Measurements from ENCODE around the gene GRIA2.

Gene GRIA2

GRCh38 chr4:157270108-157270507 is 49.6 kb downstream of the GRIA2 start:
- DNase-seq, result no peak

- DNase-seq, result no peak
Measured at GRCh38 chr4:157270552-157270951, 50.0 kb downstream of the GRIA2 start.

DNA sequence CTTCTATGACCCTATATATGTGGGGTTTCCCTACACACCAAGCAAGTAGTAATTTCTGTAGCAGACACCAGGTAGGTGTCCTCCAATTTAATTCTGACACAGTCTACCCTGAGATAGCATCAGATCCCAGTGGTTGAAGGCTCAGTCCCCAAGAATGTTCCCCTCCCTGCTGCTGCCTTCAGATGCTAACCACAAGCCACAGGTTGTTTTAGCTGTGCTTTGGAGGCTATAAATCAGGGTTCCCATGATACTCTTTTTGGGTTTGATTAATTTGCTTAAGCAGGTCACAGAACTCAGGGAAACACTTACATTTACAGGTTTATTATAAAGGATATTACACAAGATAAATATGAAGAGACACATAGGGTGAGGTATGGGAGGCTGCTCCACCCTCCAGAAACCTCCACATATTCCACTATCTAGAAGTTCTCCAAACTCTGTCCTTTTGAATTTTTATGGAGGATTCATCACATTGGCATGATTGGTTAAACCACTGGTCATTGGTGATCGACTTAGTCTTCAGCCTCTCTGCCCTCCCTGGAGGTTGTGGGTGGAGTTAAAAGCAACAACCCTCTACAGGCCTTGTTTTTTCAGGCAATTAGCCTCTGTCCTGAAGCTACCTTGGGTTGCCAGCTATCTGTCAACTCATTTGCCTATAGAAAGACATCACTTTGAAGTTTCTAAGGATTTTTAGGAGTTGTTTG is 50.8 kb downstream of the GRIA2 start:
- no peak for DNase-seq

- DNase-seq, result no peak
Measured at GRCh38 chr4:157280673-157281072, 60.1 kb downstream of the GRIA2 start.

DNA sequence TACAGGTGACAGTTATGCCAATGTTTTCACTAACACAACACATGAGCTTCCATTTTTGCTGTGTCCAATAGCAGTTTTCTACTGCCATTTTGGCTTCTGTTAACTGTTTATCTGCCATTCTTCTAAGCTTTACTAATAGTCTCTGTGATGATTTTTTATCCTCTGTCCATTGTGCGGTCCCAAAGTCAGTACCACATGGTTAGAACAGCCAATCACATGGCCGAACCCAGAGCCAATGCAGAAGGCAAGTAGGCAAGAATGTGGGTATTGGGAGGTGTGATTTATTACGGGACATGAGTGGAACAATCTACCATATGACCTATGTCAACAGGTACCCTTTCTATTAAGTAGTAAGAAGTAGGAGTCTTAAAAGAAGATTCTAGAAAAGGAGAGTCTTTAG is 61.5 kb downstream of the GRIA2 start:
- DNase-seq, result no peak

GRCh38 chr4:157287445-157287844 is 66.9 kb downstream of the GRIA2 start:
- DNase-seq, result no peak

GRCh38 chr4:157290622-157291021 is 70.1 kb downstream of the GRIA2 start:
- DNase-seq, result no peak

DNA sequence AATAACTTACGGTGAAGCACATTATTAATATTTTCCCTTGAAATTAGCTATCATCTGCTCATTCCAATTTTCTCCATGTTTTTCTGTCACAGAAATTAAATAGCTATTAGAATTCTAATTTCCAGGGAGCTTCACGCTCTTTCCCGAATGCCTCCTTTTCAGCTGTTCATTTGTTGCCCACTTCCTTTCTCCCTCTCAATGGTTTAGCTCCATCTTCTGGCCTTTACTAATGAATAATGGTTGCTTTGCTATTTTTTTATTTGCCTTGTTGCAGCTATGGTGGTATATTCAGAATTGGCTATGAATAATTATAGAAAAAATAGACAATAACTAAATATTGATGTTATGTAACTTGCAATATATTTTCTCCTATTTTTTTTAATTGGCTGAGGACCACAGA is 70.5 kb downstream of the GRIA2 start:
- no peak for DNase-seq

DNA sequence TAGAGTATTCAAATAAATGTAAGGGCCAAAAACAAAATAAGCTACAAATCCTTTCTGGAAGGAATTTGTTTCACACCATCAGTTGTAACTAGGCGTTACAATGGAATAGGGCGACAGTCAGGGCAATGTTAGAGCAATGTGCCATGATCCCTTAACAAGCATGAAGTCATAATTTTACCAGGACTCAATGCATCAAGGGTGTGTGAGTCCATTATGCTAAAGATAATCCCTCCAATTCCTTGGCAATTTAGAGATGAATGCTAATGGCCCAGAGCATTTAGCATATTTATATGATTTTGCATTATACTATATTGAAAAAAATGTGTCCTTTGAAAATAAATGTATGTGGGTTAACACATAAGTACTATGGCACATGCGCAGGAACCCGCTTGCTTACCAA is 73.1 kb downstream of the GRIA2 start:
- DNase-seq, result no peak

DNA sequence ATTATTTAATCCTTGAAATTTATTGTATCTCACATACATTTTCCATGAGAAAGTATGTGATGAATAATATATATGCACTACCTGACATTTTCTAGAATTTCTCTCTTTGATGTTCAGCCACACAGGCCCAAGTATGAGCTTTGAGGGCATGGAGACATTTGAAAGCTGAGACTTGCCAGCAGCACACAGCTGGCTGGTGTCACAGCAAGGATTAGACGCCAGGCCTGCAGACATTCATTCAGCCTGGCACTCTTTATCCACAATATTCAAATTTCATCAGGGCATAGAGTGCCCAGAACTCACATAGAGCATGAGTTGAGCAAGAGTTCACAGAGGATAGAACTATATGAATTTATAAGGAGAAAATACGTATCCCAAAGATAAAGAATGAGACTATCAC is 74.0 kb downstream of the GRIA2 start:
- no peak for DNase-seq

- no peak for DNase-seq
Measured at GRCh38 chr4:157300701-157301100, 80.2 kb downstream of the GRIA2 start.

DNA sequence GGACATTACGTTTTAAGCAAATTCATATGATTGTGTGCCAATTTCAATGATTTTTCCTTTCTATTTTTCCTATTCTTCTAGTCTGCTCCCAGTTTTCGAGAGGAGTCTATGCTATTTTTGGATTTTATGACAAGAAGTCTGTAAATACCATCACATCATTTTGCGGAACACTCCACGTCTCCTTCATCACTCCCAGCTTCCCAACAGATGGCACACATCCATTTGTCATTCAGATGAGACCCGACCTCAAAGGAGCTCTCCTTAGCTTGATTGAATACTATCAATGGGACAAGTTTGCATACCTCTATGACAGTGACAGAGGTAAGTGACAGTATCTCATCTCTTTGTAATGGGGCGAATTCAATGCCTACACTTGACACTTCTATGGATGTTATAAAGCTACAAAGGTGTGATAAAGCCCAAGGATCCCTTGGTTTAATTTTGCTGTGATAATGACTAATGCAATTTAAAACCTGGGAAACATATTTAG is 83.0 kb downstream of the GRIA2 start:
- DNase-seq, result no peak

GRCh38 chr4:157304769-157305168 is 84.2 kb downstream of the GRIA2 start:
- no peak for DNase-seq

- DNase-seq, result no peak
Measured at GRCh38 chr4:157312702-157313101, 92.2 kb downstream of the GRIA2 start.

DNA sequence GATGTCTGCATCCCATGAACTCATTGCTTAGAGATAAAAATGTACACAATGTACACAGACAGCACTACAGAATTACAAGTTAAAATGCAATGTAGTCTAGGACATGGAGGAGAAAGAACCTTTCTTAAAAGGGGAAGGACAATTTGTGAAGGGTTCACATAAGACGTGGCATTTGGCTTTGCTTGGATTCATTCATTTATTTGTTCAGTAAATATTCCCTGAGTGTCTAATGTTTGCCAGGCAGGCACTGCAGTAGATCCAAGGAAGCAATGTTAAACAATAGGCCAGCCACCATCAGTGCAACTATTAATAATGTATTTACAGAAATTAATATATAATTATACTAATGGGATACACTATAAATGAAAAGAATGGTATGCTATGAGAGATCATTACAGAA is 94.4 kb downstream of the GRIA2 start:
- DNase-seq, result no peak

GRCh38 chr4:157315968-157316367 is 95.4 kb downstream of the GRIA2 start:
- DNase-seq, result no peak

DNA sequence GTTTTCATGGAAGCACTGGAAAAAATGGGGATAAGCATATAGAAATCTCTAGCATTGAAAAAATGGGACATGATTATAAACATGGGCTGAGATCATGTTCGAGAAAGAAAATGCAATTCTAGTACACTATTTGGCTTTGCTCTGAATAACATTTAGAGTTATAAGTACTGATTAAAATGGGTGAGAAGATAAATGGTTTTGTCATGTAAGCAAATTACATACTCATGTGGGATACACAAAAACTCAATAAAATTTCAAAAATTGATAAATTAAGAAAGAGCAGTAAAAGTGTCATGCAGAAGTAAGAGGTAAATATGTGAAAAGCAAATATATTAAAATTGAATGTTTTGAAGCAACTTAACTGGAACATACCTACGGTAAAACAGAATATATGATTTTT is 99.6 kb downstream of the GRIA2 start:
- DNase-seq, result no peak

DNA sequence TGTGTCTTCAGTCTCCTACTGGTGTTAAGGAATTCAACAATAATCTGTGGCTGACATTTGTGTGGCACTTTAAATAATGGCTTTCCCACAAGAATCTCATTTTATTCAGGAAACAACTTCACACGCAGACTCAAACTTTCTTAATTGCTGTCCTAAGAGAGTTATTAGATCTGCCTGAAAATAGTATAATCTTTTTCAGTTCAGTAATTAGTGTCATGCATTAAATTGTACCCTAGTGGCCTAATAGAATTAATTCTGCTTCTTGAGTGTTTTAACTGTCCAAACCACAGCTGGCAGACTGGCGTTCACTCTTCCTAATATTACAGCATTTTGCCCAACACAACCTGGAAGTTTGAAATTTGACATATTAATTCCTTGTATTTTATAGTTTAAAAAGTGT is 107.1 kb downstream of the GRIA2 start:
- no peak for DNase-seq

GRCh38 chr4:157357887-157358286 is 137.4 kb downstream of the GRIA2 start:
- no peak for DNase-seq

- no peak for DNase-seq
Measured at GRCh38 chr4:157358439-157358838, 137.9 kb downstream of the GRIA2 start.

DNA sequence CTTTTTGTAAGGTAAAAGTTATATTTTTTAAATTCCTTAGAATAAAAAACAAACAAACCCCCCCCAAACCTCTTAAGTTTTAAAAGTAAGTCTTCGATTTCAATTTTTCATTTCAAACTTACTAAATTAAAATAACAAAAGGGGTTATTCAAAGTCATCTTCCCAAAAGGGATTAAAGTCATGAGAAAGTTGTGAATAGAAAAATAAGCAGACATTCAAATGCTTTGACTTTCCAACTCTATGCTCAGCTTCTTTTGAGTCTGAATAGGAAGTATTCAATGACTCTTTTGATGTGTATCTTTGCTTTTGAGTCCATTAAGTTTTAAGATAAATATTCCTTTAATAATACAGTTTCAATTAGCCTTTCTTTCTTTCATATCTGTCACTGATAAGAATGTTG is 138.3 kb downstream of the GRIA2 start:
- no peak for DNase-seq

- DNase-seq, result no peak
Measured at GRCh38 chr4:157363360-157363759, 142.8 kb downstream of the GRIA2 start.

- no peak for DNase-seq
Measured at GRCh38 chr4:157372154-157372553, 151.6 kb downstream of the GRIA2 start.

DNA sequence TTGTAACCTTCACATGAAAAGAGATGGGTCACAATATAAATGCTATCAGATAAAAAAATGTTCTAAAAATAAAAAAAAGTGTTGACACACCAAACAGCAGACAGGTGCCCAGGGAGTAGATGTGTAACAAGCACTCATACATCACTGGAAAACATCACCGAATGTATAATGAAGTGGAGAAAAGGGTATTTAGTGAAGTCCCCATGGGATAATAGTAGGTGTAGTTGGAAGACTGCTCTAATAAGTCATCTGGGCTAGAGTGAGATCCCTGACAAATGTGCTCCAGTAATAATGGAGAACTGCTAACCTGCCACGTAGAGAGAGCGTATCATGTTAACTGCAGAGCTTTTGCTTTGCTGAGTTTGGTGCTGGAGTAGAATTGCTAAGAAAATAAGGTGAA is 152.0 kb downstream of the GRIA2 start:
- no peak for DNase-seq

- no peak for DNase-seq
Measured at GRCh38 chr4:157389741-157390140, 169.2 kb downstream of the GRIA2 start.

All from stimulated activated CD4-positive, alpha-beta T cell treated with anti-CD3 and anti-CD28 coated beads, Interleukin-2, amount 100 ng/mL, for 48 hours (primary cell).